WTC11 (cell line): ENCODE data around the gene TBX2. TPM values are rescaled to one million over a fixed set of nuclear protein-coding genes. Genes with fewer than 3 reads are reported as not detected.

Source experiments
- CDX4 ChIP-seq: fragments of 250-450 bp; sonication (Bioruptor Pico); IDR thresholded peaks from 2 replicates; pipeline ENCODE4 v1.9.0; 2021; ENCODE audit warnings: moderate library complexity, mild to moderate bottlenecking, inconsistent platforms, borderline replicate concordance
- CREM ChIP-seq: sonication (generic); formaldehyde crosslinking; IDR thresholded peaks from 2 replicates; pipeline ENCODE4 v1.8.1; 2022; ENCODE audit warnings: mild to moderate bottlenecking, missing genetic modification reagents, moderate library complexity
- CTCF ChIP-seq: fragments of 200-600 bp; IDR thresholded peaks from 2 replicates; pipeline ENCODE4 v1.8.0; 2022; ENCODE audit warnings: antibody characterized with exemption
- MYBL2 ChIP-seq: sonication (generic); formaldehyde crosslinking; IDR thresholded peaks from 2 replicates; pipeline ENCODE4 v1.8.1; 2023; ENCODE audit warnings: mild to moderate bottlenecking, moderate library complexity, missing genetic modification reagents
- ZNF121 ChIP-seq: sonication (generic); formaldehyde crosslinking; IDR thresholded peaks from 2 replicates; pipeline ENCODE4 v1.8.0; 2023; ENCODE audit warnings: missing genetic modification reagents
- ZNF396 ChIP-seq: fragments of 250-450 bp; sonication (Bioruptor Pico); IDR thresholded peaks from 2 replicates; pipeline ENCODE4 v1.8.0; 2021; ENCODE audit warnings: mild to moderate bottlenecking, moderate library complexity, borderline replicate concordance
- ZNF425 ChIP-seq: fragments of 250-450 bp; sonication (Bioruptor Pico); conservative IDR thresholded peaks from 2 replicates; pipeline ENCODE4 v1.9.0; 2021; ENCODE audit warnings: mild to moderate bottlenecking
- ZSCAN18 ChIP-seq: fragments of 250-450 bp; sonication (Bioruptor Pico); IDR thresholded peaks from 2 replicates; pipeline ENCODE4 v2.1.2; 2022; ENCODE audit warnings: mild to moderate bottlenecking, moderate library complexity
- total RNA-seq: library from RNA; stranded (reverse); gene quantifications from 3 replicates; pipeline ENCODE4 v1.2.3, GENCODE V29; 2021
- TF ChIP-seq, protein P1 (sequence below): sonication (generic); formaldehyde crosslinking; IDR thresholded peaks from 2 replicates; pipeline ENCODE4 v1.8.0; 2022; ENCODE audit warnings: missing genetic modification reagents
- TF ChIP-seq, protein P2 (sequence below): sonication (generic); formaldehyde crosslinking; IDR thresholded peaks from 2 replicates; pipeline ENCODE4 v1.8.1; 2023; ENCODE audit warnings: mild to moderate bottlenecking, missing genetic modification reagents
- TF ChIP-seq, protein P3 (sequence below): sonication (generic); formaldehyde crosslinking; IDR thresholded peaks from 2 replicates; pipeline ENCODE4 v1.8.1; 2022; ENCODE audit warnings: low read depth, missing genetic modification reagents, borderline replicate concordance
- TF ChIP-seq, protein P4 (sequence below): fragments of 250-450 bp; sonication (Bioruptor Pico); IDR thresholded peaks from 2 replicates; pipeline ENCODE4 v1.9.0; 2021; ENCODE audit warnings: mild to moderate bottlenecking

Gene TBX2
- total RNA-seq, 1 experiment from 2014 or later: 0.09 TPM

GRCh38 chr17:61451538-61452300, 52.1 kb downstream of the TBX2 start (continued):
- TF ChIP-seq CDX4 (CRISPR knock-in tag): no peak
- no peak for TF ChIP-seq ZSCAN18 (CRISPR knock-in tag)
- TF ChIP-seq ZNF121: no peak
- TF ChIP-seq, protein P1, sequence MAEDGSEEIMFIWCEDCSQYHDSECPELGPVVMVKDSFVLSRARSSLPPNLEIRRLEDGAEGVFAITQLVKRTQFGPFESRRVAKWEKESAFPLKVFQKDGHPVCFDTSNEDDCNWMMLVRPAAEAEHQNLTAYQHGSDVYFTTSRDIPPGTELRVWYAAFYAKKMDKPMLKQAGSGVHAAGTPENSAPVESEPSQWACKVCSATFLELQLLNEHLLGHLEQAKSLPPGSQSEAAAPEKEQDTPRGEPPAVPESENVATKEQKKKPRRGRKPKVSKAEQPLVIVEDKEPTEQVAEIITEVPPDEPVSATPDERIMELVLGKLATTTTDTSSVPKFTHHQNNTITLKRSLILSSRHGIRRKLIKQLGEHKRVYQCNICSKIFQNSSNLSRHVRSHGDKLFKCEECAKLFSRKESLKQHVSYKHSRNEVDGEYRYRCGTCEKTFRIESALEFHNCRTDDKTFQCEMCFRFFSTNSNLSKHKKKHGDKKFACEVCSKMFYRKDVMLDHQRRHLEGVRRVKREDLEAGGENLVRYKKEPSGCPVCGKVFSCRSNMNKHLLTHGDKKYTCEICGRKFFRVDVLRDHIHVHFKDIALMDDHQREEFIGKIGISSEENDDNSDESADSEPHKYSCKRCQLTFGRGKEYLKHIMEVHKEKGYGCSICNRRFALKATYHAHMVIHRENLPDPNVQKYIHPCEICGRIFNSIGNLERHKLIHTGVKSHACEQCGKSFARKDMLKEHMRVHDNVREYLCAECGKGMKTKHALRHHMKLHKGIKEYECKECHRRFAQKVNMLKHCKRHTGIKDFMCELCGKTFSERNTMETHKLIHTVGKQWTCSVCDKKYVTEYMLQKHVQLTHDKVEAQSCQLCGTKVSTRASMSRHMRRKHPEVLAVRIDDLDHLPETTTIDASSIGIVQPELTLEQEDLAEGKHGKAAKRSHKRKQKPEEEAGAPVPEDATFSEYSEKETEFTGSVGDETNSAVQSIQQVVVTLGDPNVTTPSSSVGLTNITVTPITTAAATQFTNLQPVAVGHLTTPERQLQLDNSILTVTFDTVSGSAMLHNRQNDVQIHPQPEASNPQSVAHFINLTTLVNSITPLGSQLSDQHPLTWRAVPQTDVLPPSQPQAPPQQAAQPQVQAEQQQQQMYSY (CRISPR knock-in tag): peak; percentile 66
- TF ChIP-seq, protein P2, sequence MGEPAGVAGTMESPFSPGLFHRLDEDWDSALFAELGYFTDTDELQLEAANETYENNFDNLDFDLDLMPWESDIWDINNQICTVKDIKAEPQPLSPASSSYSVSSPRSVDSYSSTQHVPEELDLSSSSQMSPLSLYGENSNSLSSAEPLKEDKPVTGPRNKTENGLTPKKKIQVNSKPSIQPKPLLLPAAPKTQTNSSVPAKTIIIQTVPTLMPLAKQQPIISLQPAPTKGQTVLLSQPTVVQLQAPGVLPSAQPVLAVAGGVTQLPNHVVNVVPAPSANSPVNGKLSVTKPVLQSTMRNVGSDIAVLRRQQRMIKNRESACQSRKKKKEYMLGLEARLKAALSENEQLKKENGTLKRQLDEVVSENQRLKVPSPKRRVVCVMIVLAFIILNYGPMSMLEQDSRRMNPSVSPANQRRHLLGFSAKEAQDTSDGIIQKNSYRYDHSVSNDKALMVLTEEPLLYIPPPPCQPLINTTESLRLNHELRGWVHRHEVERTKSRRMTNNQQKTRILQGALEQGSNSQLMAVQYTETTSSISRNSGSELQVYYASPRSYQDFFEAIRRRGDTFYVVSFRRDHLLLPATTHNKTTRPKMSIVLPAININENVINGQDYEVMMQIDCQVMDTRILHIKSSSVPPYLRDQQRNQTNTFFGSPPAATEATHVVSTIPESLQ: no peak
- TF ChIP-seq ZNF425 (CRISPR knock-in tag): no peak
- TF ChIP-seq MYBL2: no peak
- no peak for TF ChIP-seq CTCF
- TF ChIP-seq, protein P3, sequence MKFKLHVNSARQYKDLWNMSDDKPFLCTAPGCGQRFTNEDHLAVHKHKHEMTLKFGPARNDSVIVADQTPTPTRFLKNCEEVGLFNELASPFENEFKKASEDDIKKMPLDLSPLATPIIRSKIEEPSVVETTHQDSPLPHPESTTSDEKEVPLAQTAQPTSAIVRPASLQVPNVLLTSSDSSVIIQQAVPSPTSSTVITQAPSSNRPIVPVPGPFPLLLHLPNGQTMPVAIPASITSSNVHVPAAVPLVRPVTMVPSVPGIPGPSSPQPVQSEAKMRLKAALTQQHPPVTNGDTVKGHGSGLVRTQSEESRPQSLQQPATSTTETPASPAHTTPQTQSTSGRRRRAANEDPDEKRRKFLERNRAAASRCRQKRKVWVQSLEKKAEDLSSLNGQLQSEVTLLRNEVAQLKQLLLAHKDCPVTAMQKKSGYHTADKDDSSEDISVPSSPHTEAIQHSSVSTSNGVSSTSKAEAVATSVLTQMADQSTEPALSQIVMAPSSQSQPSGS: no peak
- TF ChIP-seq CREM: no peak
- TF ChIP-seq ZNF396 (CRISPR knock-in tag): no peak
- TF ChIP-seq, protein P4, sequence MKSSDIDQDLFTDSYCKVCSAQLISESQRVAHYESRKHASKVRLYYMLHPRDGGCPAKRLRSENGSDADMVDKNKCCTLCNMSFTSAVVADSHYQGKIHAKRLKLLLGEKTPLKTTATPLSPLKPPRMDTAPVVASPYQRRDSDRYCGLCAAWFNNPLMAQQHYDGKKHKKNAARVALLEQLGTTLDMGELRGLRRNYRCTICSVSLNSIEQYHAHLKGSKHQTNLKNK: no peak
